Endothelial cell of umbilical vein (primary cell): ENCODE results near the gene LAMB4. TPM values are rescaled to one million over a fixed set of nuclear protein-coding genes. Genes with fewer than 3 reads are reported as not detected.
A peak's percentile ranks its signal among the peaks of the same experiment; 100 is the strongest.

ENCODE experiments used
- BruUV-seq: library from RNA; stranded (reverse); fragments of 400-500 nt; replicated peaks from 2 replicates; lab custom pipeline; 2021; lab: Mats Ljungman, UMichigan
- CTCF ChIA-PET: fragments of 300-600, 350-600 bp; sonication (Branson Sonifier 250); formaldehyde crosslinking; loops from one replicate; lab custom pipeline; 2021; ENCODE audit warnings: antibody characterized with exemption, inconsistent platforms; lab: Charles Lee
- POLR2A ChIA-PET: fragments of 300-600, 350-600 bp; sonication (Branson Sonifier 250); formaldehyde crosslinking; loops from one replicate; lab custom pipeline; 2021; ENCODE audit warnings: antibody characterized with exemption, inconsistent platforms; lab: Charles Lee
- DNase-seq: peaks from one replicate; pipeline ENCODE4 v3.0.0-alpha.2; 2011; ENCODE audit warnings: low read depth, low spot score
- FAIRE-seq: peaks from 2 replicates; lab custom pipeline; 2011; peaks lifted over from hg19 to GRCh38; lab: Jason Lieb, UNC
- H2AFZ ChIP-seq: 2 replicates; pipeline ENCODE4 v1.6.0; 2012; ENCODE audit warnings: low read depth, low read length, control low read depth, inconsistent platforms
- H3K27ac ChIP-seq: 2 replicates; pipeline ENCODE4 v1.5.1; 2011; ENCODE audit warnings: low read depth, mild to moderate bottlenecking, control low read depth, low read length, moderate library complexity; ENCODE audit not compliant: insufficient read depth
- H3K27me3 ChIP-seq, 2 experiments: 2 replicates each; pipeline versions ENCODE4 v1.6.0 to v1.6.1; 2011; ENCODE audit warnings: low read length in 2 of 2, mixed read lengths in 1 of 2; ENCODE audit not compliant: control insufficient read depth in 2 of 2, insufficient read depth in 2 of 2
- H3K36me3 ChIP-seq, 2 experiments: 2 replicates in 1 of 2; 3 replicates in 1 of 2; pipeline ENCODE4 v1.5.1; 2011; ENCODE audit warnings: low read length in 2 of 2, mild to moderate bottlenecking in 1 of 2, moderate library complexity in 1 of 2; ENCODE audit not compliant: control insufficient read depth in 2 of 2, insufficient read depth in 2 of 2; ENCODE audit errors: extremely low read depth in 1 of 2
- H3K4me1 ChIP-seq: 3 replicates; pipeline ENCODE4 v1.5.1; 2011; ENCODE audit warnings: mild to moderate bottlenecking, low read length; ENCODE audit not compliant: control insufficient read depth, insufficient read depth; ENCODE audit errors: extremely low read depth
- H3K4me2 ChIP-seq: 2 replicates; pipeline ENCODE4 v1.6.1; 2011; ENCODE audit warnings: low read length, control low read depth, mixed read lengths; ENCODE audit not compliant: insufficient read depth
- H3K4me3 ChIP-seq, 3 experiments: fragments of 200-600 bp in 1 of 3; sonication (generic), shearing (Covaris generic) in 1 of 3; replicated peaks in 1 of 3; 2 replicates each; pipeline ENCODE4 v1.5.1; 2011 to 2016; ENCODE audit warnings: control low read depth in 3 of 3, low read length in 3 of 3, mild to moderate bottlenecking in 2 of 3, inconsistent platforms in 1 of 3, low read depth in 1 of 3, moderate library complexity in 1 of 3; ENCODE audit not compliant: insufficient read depth in 1 of 3
- H3K79me2 ChIP-seq: 2 replicates; pipeline ENCODE4 v1.6.0; 2012; ENCODE audit warnings: low read length, inconsistent platforms; ENCODE audit not compliant: control insufficient read depth, insufficient read depth
- H3K9ac ChIP-seq: replicated peaks from 2 replicates; pipeline ENCODE3; 2011; ENCODE audit warnings: low read length, control low read depth; ENCODE audit not compliant: insufficient read depth; ENCODE audit errors: extremely low read depth
- H3K9me1 ChIP-seq: replicated peaks from 3 replicates; pipeline ENCODE4 v1.6.0; 2011; ENCODE audit warnings: mild to moderate bottlenecking, low read length; ENCODE audit not compliant: control insufficient read depth, insufficient read depth; ENCODE audit errors: extremely low read depth
- H3K9me3 ChIP-seq: replicated peaks from 2 replicates; pipeline ENCODE4 v1.5.1; 2012; ENCODE audit warnings: low read length, inconsistent platforms; ENCODE audit not compliant: control insufficient read depth, insufficient read depth
- H4K20me1 ChIP-seq: replicated peaks from 2 replicates; pipeline ENCODE3; 2011; ENCODE audit warnings: mild to moderate bottlenecking, low read length; ENCODE audit not compliant: control insufficient read depth, insufficient read depth; ENCODE audit errors: extremely low read depth
- CTCF ChIP-seq, 2 donors: IDR thresholded peaks; 1 replicate in 1 of 2; 2 replicates in 1 of 2; pipeline ENCODE4 v1.5.1; 2011; ENCODE audit warnings: low read length in 2 of 2, mild to moderate bottlenecking in 2 of 2, moderate library complexity in 2 of 2, control low read depth in 1 of 2, inconsistent platforms in 1 of 2, low read depth in 1 of 2; ENCODE audit not compliant: insufficient read depth in 1 of 2; ENCODE audit errors: extremely low read depth in 1 of 2
- EZH2 ChIP-seq: IDR thresholded peaks from 2 replicates; pipeline ENCODE4 v1.6.1; 2012; ENCODE audit warnings: borderline replicate concordance, low read depth, mild to moderate bottlenecking, moderate library complexity, low read length, inconsistent platforms; ENCODE audit not compliant: severe bottlenecking
- GATA2 ChIP-seq: IDR thresholded peaks from 2 replicates; pipeline ENCODE4 v1.7.0; 2011; ENCODE audit warnings: low read depth, mild to moderate bottlenecking, moderate library complexity, mixed read lengths, low read length; ENCODE audit not compliant: insufficient read length, insufficient read depth
- JUN ChIP-seq: IDR thresholded peaks from 2 replicates; pipeline ENCODE4 v1.6.1; 2011; ENCODE audit warnings: borderline replicate concordance, low read depth; ENCODE audit not compliant: insufficient read length, insufficient read depth
- MAX ChIP-seq: IDR thresholded peaks from 2 replicates; pipeline ENCODE4 v1.6.1; 2011; ENCODE audit not compliant: insufficient read depth, insufficient read length
- MYC ChIP-seq: IDR thresholded peaks from one replicate; pipeline ENCODE4 v1.6.1; 2011; ENCODE audit warnings: mild to moderate bottlenecking, low read depth, low read length
- POLR2A ChIP-seq: IDR thresholded peaks from 2 replicates; pipeline ENCODE4 v1.6.1; 2012; ENCODE audit warnings: low read depth, mild to moderate bottlenecking, control low read depth, low read length
- dilution Hi-C: fragments of 300-500 bp; cut with MboI; formaldehyde crosslinking; loops from one replicate; pipeline ENCODE4 v1.15.0; 2019; ENCODE audit warnings: low sequenced_read_pairs; ENCODE audit not compliant: extremely low pct_ligation_motif_present
- intact Hi-C: fragments of 100-400 bp; cut with micrococcal nuclease; formaldehyde crosslinking; loops from one replicate; pipeline ENCODE4 v1.10.0; 2022
- polyA plus RNA-seq, 4 experiments: library from polyadenylated mRNA; depleted of rRNA in 3 of 4; stranded (reverse) in 3 of 4; unstranded in 1 of 4; fragments of >200 nt; gene quantifications; 2 replicates each; pipeline versions ENCODE4 v1.2.1 to v1.2.3, GENCODE V29; 2011 to 2012; ENCODE audit warnings: missing spikeins in 1 of 4
- total RNA-seq: library from RNA; stranded (reverse); gene quantifications from 2 replicates; pipeline ENCODE4 v1.2.3, GENCODE V29; 2021

Gene LAMB4
- total and polyA plus RNA-seq, 2 donors (not counting 3 experiments of a cell fraction or from before 2014, with no cell fraction given): 0.15 to 0.20 TPM

GRCh38 chr7:108114117-108114841, 15.9 kb downstream of the LAMB4 start:
- Histone ChIP-seq H3K27me3 (no peaks in the 10 kb centered on the region), H3K79me2 (no peaks in the 10 kb centered on the region), H3K4me1 (peaks cover 8% of the 10 kb centered on the region), H3K9me3 (no peaks in the 10 kb centered on the region), H2AFZ (no peak overlapping the region), H3K4me2 (peak overlapping the region; percentile 19), H3K36me3 (no peaks in the 10 kb centered on the region), H3K9me1 (no peaks in the 10 kb centered on the region), H3K4me3 (no peak overlapping the region), H3K9ac (no peak overlapping the region), H4K20me1 (no peaks in the 10 kb centered on the region), H3K27ac (no peak overlapping the region)
- intact Hi-C loops (loop anchor here (1.0 to 2.0 kb wide), 2 partner anchors 32 to 383 kb away; no protein-coding TSS in a partner anchor), dilution Hi-C loops (no loop called here)
- TF ChIP-seq GATA2 (no peak), CTCF (IDR thresholded peaks at IDR 0.05; ENCODE audit: extremely low read depth in 1 of 2, insufficient read depth in 1 of 2, low read depth in 1 of 2, low read length in 2 of 2) (peak; percentile 29 to 42)
- CTCF ChIA-PET: interaction anchor here (1.3 to 3.3 kb wide), 3 partner anchors 32 to 383 kb away, joined by 3 to 17 read pairs (median 9); no protein-coding TSS in a partner anchor
- DNase-seq (peak; percentile 65), FAIRE-seq (peak; percentile 64)
- POLR2A ChIA-PET: no interaction called here
- BruUV-seq: no TSS peak

GRCh38 chr7:108112683-108113082, 17.5 kb downstream of the LAMB4 start:
- intact Hi-C loops (no loop called here), dilution Hi-C loops (no loop called here)

More at GRCh38 chr7:108112683-108113082, 17.5 kb downstream of the LAMB4 start:
- Histone ChIP-seq H3K4me3 (no peak overlapping the region), H4K20me1 (no peaks in the 10 kb centered on the region), H3K27ac (no peak overlapping the region), H2AFZ (no peak overlapping the region), H3K9me1 (no peaks in the 10 kb centered on the region), H3K79me2 (no peaks in the 10 kb centered on the region), H3K9me3 (no peaks in the 10 kb centered on the region), H3K27me3 (no peaks in the 10 kb centered on the region), H3K4me2 (no peak overlapping the region), H3K36me3 (no peaks in the 10 kb centered on the region), H3K4me1 (peaks cover 8% of the 10 kb centered on the region), H3K9ac (no peak overlapping the region)
- DNase-seq (no peak), FAIRE-seq (no peak)
- CTCF ChIA-PET: interaction anchor here (0.9 to 3.3 kb wide), 4 partner anchors 19 to 384 kb away, joined by 3 to 17 read pairs (median 6); no protein-coding TSS in a partner anchor
- BruUV-seq: no TSS peak
- POLR2A ChIA-PET: no interaction called here
- no peak for TF ChIP-seq GATA2
- no peak for TF ChIP-seq EZH2
- no peak for TF ChIP-seq POLR2A
- no peak for TF ChIP-seq CTCF (IDR thresholded peaks at IDR 0.05; ENCODE audit: extremely low read depth in 1 of 2, insufficient read depth in 1 of 2, low read depth in 1 of 2, low read length in 2 of 2)
- no peak for TF ChIP-seq MYC
- no peak for TF ChIP-seq MAX
- TF ChIP-seq JUN: no peak
